HCT116 (cell line): ENCODE measurements around the gene RIOX2. TPM values are rescaled to one million over a fixed set of nuclear protein-coding genes. Genes with fewer than 3 reads are reported as not detected.

Source experiments
- ATAC-seq: fragments of 200-7000 bp; cut with Tn5 transposase; 2 replicates; pipeline ENCODE4 v1.9.1; 2020; ENCODE audit warnings: mild to moderate bottlenecking, moderate library complexity
- BruUV-seq: library from RNA; stranded (reverse); fragments of 400-500 nt; replicated peaks from 2 replicates; lab custom pipeline; 2021; lab: Mats Ljungman, UMichigan
- CTCF ChIA-PET: fragments of 300-600 bp; sonication (Branson Sonifier 250); formaldehyde crosslinking; loops from one replicate; lab custom pipeline; 2021; ENCODE audit warnings: antibody characterized with exemption; lab: Charles Lee
- POLR2A ChIA-PET: fragments of 300-600, 350-600 bp; sonication (Branson Sonifier 250); formaldehyde crosslinking; loops from one replicate; lab custom pipeline; 2021; ENCODE audit warnings: antibody characterized with exemption; lab: Charles Lee
- RAD21 ChIA-PET, 2 experiments: fragments of 300-600 bp; sonication (Branson Sonifier 250); formaldehyde crosslinking; loops; one replicate each; lab custom pipeline; 2023; ENCODE audit warnings: low total read pairs in 2 of 2; ENCODE audit not compliant: uncharacterized antibody in 2 of 2, unreplicated experiment in 2 of 2, low non-redundant PET in 1 of 2; lab: Charles Lee
- DNase-seq: peaks from one replicate; pipeline ENCODE4 v3.0.0-alpha.2; 2010; ENCODE audit warnings: low read depth, low spot score
- H2AFZ ChIP-seq: fragments of 200-600 bp; shearing (Covaris generic), sonication (generic); 2 replicates; pipeline ENCODE4 v1.6.1; 2017; ENCODE audit warnings: low read depth, mixed run types, mixed read lengths, antibody characterized with exemption, low read length; ENCODE audit not compliant: poor library complexity, severe bottlenecking
- H3K27ac ChIP-seq: 2 replicates; pipeline ENCODE4 v1.5.1; 2012; ENCODE audit warnings: low read depth, low read length
- H3K27me3 ChIP-seq: fragments of 200-600 bp; sonication (generic); 2 replicates; pipeline ENCODE4 v1.6.1; 2016; ENCODE audit warnings: mixed run types, low read length, mixed read lengths; ENCODE audit not compliant: insufficient read depth
- H3K36me3 ChIP-seq, 2 experiments: fragments of 200-500 bp in 1 of 2; fragments of 200-600 bp in 1 of 2; sonication (Bioruptor generic) in 1 of 2; sonication (generic) in 1 of 2; 2 replicates each; pipeline versions ENCODE4 v1.5.1 to v1.6.1; 2014 to 2016; ENCODE audit warnings: low read length in 2 of 2, inconsistent platforms in 1 of 2, mixed read lengths in 1 of 2, mixed run types in 1 of 2; ENCODE audit not compliant: insufficient read depth in 2 of 2, control insufficient read depth in 1 of 2
- H3K4me1 ChIP-seq, 2 experiments: fragments of 200-600 bp in 1 of 2; sonication (generic) in 1 of 2; 2 replicates each; pipeline versions ENCODE4 v1.5.1 to v1.6.1; 2012 to 2017; ENCODE audit warnings: low read length in 2 of 2, inconsistent platforms in 1 of 2, mild to moderate bottlenecking in 1 of 2, mixed read lengths in 1 of 2, mixed run types in 1 of 2, moderate library complexity in 1 of 2; ENCODE audit not compliant: insufficient read depth in 2 of 2, control insufficient read depth in 1 of 2
- H3K4me2 ChIP-seq: fragments of 200-600 bp; sonication (generic); 2 replicates; pipeline ENCODE4 v1.6.1; 2017; ENCODE audit warnings: mixed run types, low read length, mixed read lengths
- H3K4me3 ChIP-seq, 2 experiments: fragments of 200-600 bp in 1 of 2; sonication (generic) in 1 of 2; replicated peaks in 1 of 2; 2 replicates each; pipeline ENCODE4 v1.5.1; 2011 to 2016; ENCODE audit warnings: low read length in 2 of 2, control low read depth in 1 of 2, low read depth in 1 of 2, mild to moderate bottlenecking in 1 of 2, mixed read lengths in 1 of 2, mixed run types in 1 of 2
- H3K79me2 ChIP-seq: fragments of 200-600 bp; sonication (generic); 2 replicates; pipeline ENCODE4 v1.6.1; 2017; ENCODE audit warnings: mild to moderate bottlenecking, mixed run types, low read length, moderate library complexity, mixed read lengths; ENCODE audit not compliant: insufficient read depth
- H3K9ac ChIP-seq: fragments of 200-600 bp; sonication (generic); 2 replicates; pipeline ENCODE4 v1.6.1; 2016; ENCODE audit warnings: low read length, mixed read lengths
- H3K9me2 ChIP-seq: fragments of 200-600 bp; sonication (generic), shearing (Covaris generic); 2 replicates; pipeline ENCODE4 v1.6.1; 2017; ENCODE audit warnings: mixed run types, mild to moderate bottlenecking, moderate library complexity; ENCODE audit not compliant: insufficient read depth
- H3K9me3 ChIP-seq, 2 experiments: fragments of 200-500 bp in 1 of 2; fragments of 200-600 bp in 1 of 2; sonication (Bioruptor generic) in 1 of 2; sonication (generic) in 1 of 2; 2 replicates each; pipeline ENCODE4 v1.6.1; 2014 to 2017; ENCODE audit warnings: low read length in 2 of 2, mixed read lengths in 2 of 2, inconsistent platforms in 1 of 2, low read depth in 1 of 2, mild to moderate bottlenecking in 1 of 2, mixed run types in 1 of 2, moderate library complexity in 1 of 2; ENCODE audit not compliant: control insufficient read depth in 1 of 2, insufficient read depth in 1 of 2
- H4K20me1 ChIP-seq: fragments of 200-600 bp; sonication (generic), shearing (Covaris generic); 2 replicates; pipeline ENCODE4 v1.6.1; 2017; ENCODE audit warnings: mixed run types, mild to moderate bottlenecking, moderate library complexity; ENCODE audit not compliant: insufficient read depth
- EGR1 ChIP-seq: IDR thresholded peaks from 2 replicates; pipeline ENCODE4 v1.6.1; 2012; ENCODE audit warnings: low read depth
- ELF1 ChIP-seq: IDR thresholded peaks from 2 replicates; pipeline ENCODE4 v1.6.1; 2012; ENCODE audit warnings: low read depth, borderline replicate concordance
- EZH2phosphoT487 ChIP-seq: fragments of 200-600 bp; IDR thresholded peaks from 2 replicates; pipeline ENCODE4 v1.6.1; 2018; ENCODE audit warnings: antibody characterized with exemption, borderline replicate concordance
- JUND ChIP-seq: IDR thresholded peaks from 2 replicates; pipeline ENCODE4 v1.6.1; 2012
- POLR2A ChIP-seq: IDR thresholded peaks from 2 replicates; pipeline ENCODE4 v1.7.0; 2011; ENCODE audit warnings: borderline replicate concordance; ENCODE audit not compliant: insufficient read depth, insufficient read length; ENCODE audit errors: extremely low read depth
- POLR2AphosphoS5 ChIP-seq: IDR thresholded peaks from 2 replicates; pipeline ENCODE4 v1.6.1; 2011; ENCODE audit warnings: mild to moderate bottlenecking, low read depth, low read length, moderate library complexity
- REST ChIP-seq: IDR thresholded peaks from 2 replicates; pipeline ENCODE4 v1.6.1; 2012; ENCODE audit warnings: low read depth
- SP1 ChIP-seq: IDR thresholded peaks from 2 replicates; pipeline ENCODE4 v1.6.1; 2012; ENCODE audit warnings: low read depth
- TCF7L2 ChIP-seq: IDR thresholded peaks from 2 replicates; pipeline ENCODE4 v1.7.0; 2011; ENCODE audit warnings: borderline replicate concordance, inconsistent platforms; ENCODE audit not compliant: insufficient read depth, insufficient read length; ENCODE audit errors: extremely low read depth
- YY1 ChIP-seq: IDR thresholded peaks from 2 replicates; pipeline ENCODE4 v1.6.1; 2011; ENCODE audit warnings: low read length, low read depth, moderate library complexity, mild to moderate bottlenecking; ENCODE audit not compliant: insufficient replicate concordance; ENCODE audit errors: extremely low read depth
- ZNF274 ChIP-seq: fragments of 200-500 bp; sonication (Bioruptor generic); IDR thresholded peaks from 2 replicates; pipeline ENCODE4 v1.6.1; 2014; ENCODE audit warnings: mild to moderate bottlenecking, low read depth, low read length, inconsistent platforms
- intact Hi-C: fragments of 100-400 bp; cut with micrococcal nuclease; formaldehyde crosslinking; loops from 2 replicates; pipeline ENCODE4 v1.10.0; 2022
- total RNA-seq: library from RNA; stranded (reverse); gene quantifications from one replicate; pipeline ENCODE4 v1.2.1, GENCODE V29; 2021; ENCODE audit not compliant: unreplicated experiment
- TF ChIP-seq, protein P1 (sequence below): IDR thresholded peaks from 2 replicates; pipeline ENCODE4 v1.6.1; 2011; ENCODE audit warnings: mild to moderate bottlenecking, low read length, moderate library complexity; ENCODE audit not compliant: insufficient replicate concordance; ENCODE audit errors: extremely low read depth
- TF ChIP-seq, protein P2 (sequence below): IDR thresholded peaks from 2 replicates; pipeline ENCODE4 v1.6.1; 2012

The RIOX2 gene
- total RNA-seq, 1 experiment from 2014 or later = 39.1 TPM

- H3K4me3 ChIP-seq = no peak overlapping the region
- no peaks in the 10 kb centered on the region for H3K4me1 ChIP-seq
- no peaks in the 10 kb centered on the region for H3K27me3 ChIP-seq
- no peaks in the 10 kb centered on the region for H3K9me3 ChIP-seq
- POLR2A ChIA-PET = no interaction called here
- H3K36me3 ChIP-seq = no peaks in the 10 kb centered on the region
- H3K27ac ChIP-seq = no peak overlapping the region
- RAD21 ChIA-PET = no interaction called here
- H3K9me2 ChIP-seq = no peaks in the 10 kb centered on the region
- CTCF ChIA-PET = no interaction called here
- no peak overlapping the region for H3K9ac ChIP-seq
- no peak overlapping the region for H2AFZ ChIP-seq
- no peaks in the 10 kb centered on the region for H3K79me2 ChIP-seq
- no peak overlapping the region for H3K4me2 ChIP-seq
- no peak for DNase-seq
- TF ChIP-seq ELF1 = no peak
- no peak for TF ChIP-seq ZNF274
- TF ChIP-seq POLR2AphosphoS5 = no peak
- TF ChIP-seq, protein P1, sequence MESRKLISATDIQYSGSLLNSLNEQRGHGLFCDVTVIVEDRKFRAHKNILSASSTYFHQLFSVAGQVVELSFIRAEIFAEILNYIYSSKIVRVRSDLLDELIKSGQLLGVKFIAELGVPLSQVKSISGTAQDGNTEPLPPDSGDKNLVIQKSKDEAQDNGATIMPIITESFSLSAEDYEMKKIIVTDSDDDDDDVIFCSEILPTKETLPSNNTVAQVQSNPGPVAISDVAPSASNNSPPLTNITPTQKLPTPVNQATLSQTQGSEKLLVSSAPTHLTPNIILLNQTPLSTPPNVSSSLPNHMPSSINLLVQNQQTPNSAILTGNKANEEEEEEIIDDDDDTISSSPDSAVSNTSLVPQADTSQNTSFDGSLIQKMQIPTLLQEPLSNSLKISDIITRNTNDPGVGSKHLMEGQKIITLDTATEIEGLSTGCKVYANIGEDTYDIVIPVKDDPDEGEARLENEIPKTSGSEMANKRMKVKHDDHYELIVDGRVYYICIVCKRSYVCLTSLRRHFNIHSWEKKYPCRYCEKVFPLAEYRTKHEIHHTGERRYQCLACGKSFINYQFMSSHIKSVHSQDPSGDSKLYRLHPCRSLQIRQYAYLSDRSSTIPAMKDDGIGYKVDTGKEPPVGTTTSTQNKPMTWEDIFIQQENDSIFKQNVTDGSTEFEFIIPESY = no peak
- TF ChIP-seq TCF7L2 = no peak
- no peak for TF ChIP-seq POLR2A
- TF ChIP-seq SP1 = no peak
- TF ChIP-seq JUND = no peak
- TF ChIP-seq EGR1 = no peak
- TF ChIP-seq EZH2phosphoT487 = no peak
- TF ChIP-seq YY1 = no peak
- TF ChIP-seq, protein P2, sequence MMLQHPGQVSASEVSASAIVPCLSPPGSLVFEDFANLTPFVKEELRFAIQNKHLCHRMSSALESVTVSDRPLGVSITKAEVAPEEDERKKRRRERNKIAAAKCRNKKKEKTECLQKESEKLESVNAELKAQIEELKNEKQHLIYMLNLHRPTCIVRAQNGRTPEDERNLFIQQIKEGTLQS = no peak
- TF ChIP-seq REST = no peak
- no TSS peak for BruUV-seq
- ATAC-seq = no peak
- intact Hi-C loops = no loop called here
- H4K20me1 ChIP-seq = no peaks in the 10 kb centered on the region
Measured at GRCh38 chr3:97988784-97989568, 16.7 kb upstream of the RIOX2 start.
